Measurements from ENCODE around the gene ATL3. TPM values are rescaled to one million over a fixed set of nuclear protein-coding genes. Genes with fewer than 3 reads are reported as not detected.

ATL3 gene
- total RNA-seq, 4 donors from 2014 or later, result 78.7 to 106 (median 98.4) TPM

GRCh38 chr11:63681321-63682065 lies 10.3 kb upstream of the ATL3 start, which contains the start of gene RTN3:
Gene RTN3 (plus strand): TSS chr11:63681500. CDS start chr11:63681637, 137 bp downstream.
- 0 to 1% methylated on average over 51 to 59 of the region's 74 CpGs for WGBS, 2 donors
- H3K9me3 ChIP-seq, result no peaks in the 10 kb centered on the region
- no peaks in the 10 kb centered on the region for H3K27me3 ChIP-seq
- H3K27ac ChIP-seq, result peak within 1 kb of the TSS; percentile 93 to 99 (median 99)
- H3K4me1 ChIP-seq, result peaks cover 14 to 15% of the 10 kb centered on the region in 2 donors
- TF ChIP-seq POLR2A (IDR thresholded peaks at IDR 0.05), result peak; percentile 58 to 93
- TF ChIP-seq CTCF (IDR thresholded peaks at IDR 0.05), result no peak
- peak within 1 kb of the TSS; percentile 87 to 97 (median 97) for H3K4me3 ChIP-seq (replicated peaks in 1 of 3)
- intact Hi-C loops (cut with DNase I), result no loop called here
- peak; percentile 97 to 98 for DNase-seq
- no peaks in the 10 kb centered on the region for H3K36me3 ChIP-seq

GRCh38 chr11:63680834-63681320 lies 9.7 kb upstream of the ATL3 start:
- TF ChIP-seq CTCF (IDR thresholded peaks at IDR 0.05) (no peak), POLR2A (IDR thresholded peaks at IDR 0.05) (no peak)
- Histone ChIP-seq H3K4me3 (replicated peaks in 1 of 3) (peak overlapping the region in 2 of 3 donors; percentile 2 to 97), H3K36me3 (no peaks in the 10 kb centered on the region), H3K9me3 (no peaks in the 10 kb centered on the region), H3K27me3 (no peaks in the 10 kb centered on the region), H3K27ac (peak overlapping the region; percentile 11 to 99 (median 93)), H3K4me1 (peaks cover 14 to 15% of the 10 kb centered on the region in 2 donors)
- 13 to 17% methylated on average over 18 of the region's 18 CpGs for WGBS, 2 donors
- no peak for DNase-seq
- intact Hi-C loops (cut with DNase I), result no loop called here

- intact Hi-C loops (cut with DNase I), result loop anchor here (5.0 kb wide), 1 partner anchor 64 kb away; no protein-coding TSS in a partner anchor
- no peaks in the 10 kb centered on the region for H3K27me3 ChIP-seq
- TF ChIP-seq POLR2A (IDR thresholded peaks at IDR 0.05), result no peak
- no peak for TF ChIP-seq CTCF (IDR thresholded peaks at IDR 0.05)
- H3K9me3 ChIP-seq, result no peaks in the 10 kb centered on the region
- H3K27ac ChIP-seq, result no peak overlapping the region
- no peak for DNase-seq
- H3K36me3 ChIP-seq, result no peaks in the 10 kb centered on the region
- H3K4me3 ChIP-seq (replicated peaks in 1 of 3), result no peak overlapping the region
- WGBS, 2 donors, result 81 to 85% methylated on average over 4 of the region's 4 CpGs
- peaks cover 15 to 22% of the 10 kb centered on the region in 2 donors for H3K4me1 ChIP-seq
Measured at GRCh38 chr11:63673579-63673978, 2.4 kb upstream of the ATL3 start.

- TF ChIP-seq CTCF (IDR thresholded peaks at IDR 0.05), result no peak
- TF ChIP-seq POLR2A (IDR thresholded peaks at IDR 0.05), result no peak
- Histone ChIP-seq H3K36me3 (no peaks in the 10 kb centered on the region), H3K4me1 (peaks cover 21 to 27% of the 10 kb centered on the region in 2 donors), H3K4me3 (replicated peaks in 1 of 3) (no peak overlapping the region), H3K9me3 (no peaks in the 10 kb centered on the region), H3K27me3 (no peaks in the 10 kb centered on the region), H3K27ac (no peak overlapping the region)
- WGBS, 2 donors, result 95 to 100% methylated on average over 1 of the region's 1 CpG
- DNase-seq, result no peak
- intact Hi-C loops (cut with DNase I), result loop anchor here (5.0 kb wide), 1 partner anchor 64 kb away; no protein-coding TSS in a partner anchor
Measured at GRCh38 chr11:63672936-63673539, 1.9 kb upstream of the ATL3 start.

- Histone ChIP-seq H3K36me3 (no peaks in the 10 kb centered on the region), H3K4me1 (peaks cover 28 to 37% of the 10 kb centered on the region in 2 donors), H3K27me3 (no peaks in the 10 kb centered on the region), H3K9me3 (no peaks in the 10 kb centered on the region), H3K4me3 (replicated peaks in 1 of 3) (peak overlapping the region in 1 of 3 donors; percentile 93), H3K27ac (peak overlapping the region in 2 of 3 donors; percentile 98 to 100)
- intact Hi-C loops (cut with DNase I), result loop anchor here (5.0 kb wide), 1 partner anchor 65 kb away; no protein-coding TSS in a partner anchor
- TF ChIP-seq CTCF (IDR thresholded peaks at IDR 0.05), result no peak
- no peak for TF ChIP-seq POLR2A (IDR thresholded peaks at IDR 0.05)
- DNase-seq, result no peak
- WGBS, 2 donors, result 96 to 97% methylated on average over 16 of the region's 16 CpGs
Measured at GRCh38 chr11:63672156-63672463, 934 bp upstream of the ATL3 start.
